Left ventricle myocardium superior (tissue), 1 donor: ENCODE results near the gene MFAP2. TPM values are rescaled to one million over a fixed set of nuclear protein-coding genes. Genes with fewer than 3 reads are reported as not detected.
"Not testable (repeated sequence)": the region's sequence is repeated elsewhere in the genome, so short reads cannot be mapped to it uniquely, and the experiment has no call there.

Experiments used
- ATAC-seq: fragments of 200-7000 bp; cut with Tn5 transposase; one replicate; pipeline ENCODE4 v1.9.1; 2020; ENCODE audit warnings: mild to moderate bottlenecking, moderate library complexity
- DNase-seq: peaks from one replicate; pipeline ENCODE4 v3.0.0-alpha.2; 2020
- intact Hi-C: fragments of 100-400 bp; cut with micrococcal nuclease; formaldehyde crosslinking; loops from one replicate; pipeline ENCODE4 v1.11.0; 2022
- total RNA-seq: library from RNA; stranded (reverse); fragmentation: NEBNext Ultra II Directional; extraction: Animal tissue kit (Norgen Biotek cat#: 25700); gene quantifications from one replicate; pipeline ENCODE4 v1.2.1, GENCODE V29; 2021
- donor health status: DM: no; HTN: yes; CAD: no; lungs with severe emphysema.

The MFAP2 gene
- total RNA-seq, 1 donor from 2014 or later = 4.2 TPM

DNA sequence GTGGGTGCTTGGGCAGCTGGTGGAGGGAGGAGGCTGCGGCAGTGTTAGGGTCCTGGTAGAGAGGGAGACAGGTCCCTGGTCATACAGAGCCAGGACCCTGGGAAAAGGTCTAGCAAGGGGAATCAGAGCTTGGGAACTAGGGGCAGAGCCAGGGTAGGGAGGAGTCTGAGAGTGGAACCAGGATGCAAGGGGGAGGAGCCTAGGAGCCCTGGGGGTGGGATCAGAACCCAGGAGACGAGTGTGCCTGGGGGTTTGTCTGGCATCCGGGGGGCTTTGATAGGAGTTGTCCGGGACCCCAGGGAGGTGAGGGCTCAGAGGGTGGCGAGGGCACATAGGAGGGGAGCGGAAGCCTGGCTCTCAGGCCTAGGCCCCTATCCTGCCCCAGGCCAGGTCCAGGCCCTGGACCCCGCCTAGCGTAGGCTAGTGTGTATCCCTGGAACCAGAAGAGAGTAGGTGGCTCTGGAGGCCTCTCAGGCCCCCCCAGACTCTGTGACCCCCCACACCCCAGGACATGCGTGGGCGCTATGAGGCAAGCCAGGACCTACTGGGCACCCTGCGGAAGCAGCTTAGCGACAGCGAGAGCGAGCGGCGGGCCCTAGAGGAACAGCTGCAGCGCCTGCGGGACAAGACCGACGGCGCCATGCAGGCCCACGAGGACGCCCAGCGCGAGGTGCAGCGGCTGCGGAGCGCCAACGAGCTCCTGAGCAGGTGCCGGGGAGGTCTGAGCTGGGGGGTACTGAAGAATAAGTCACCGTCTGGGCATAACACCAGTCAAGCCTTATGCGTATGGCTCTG, 40.8 kb downstream of the MFAP2 start:
- ATAC-seq, DNase-seq, intact Hi-C loops: not testable (repeated sequence)

DNA sequence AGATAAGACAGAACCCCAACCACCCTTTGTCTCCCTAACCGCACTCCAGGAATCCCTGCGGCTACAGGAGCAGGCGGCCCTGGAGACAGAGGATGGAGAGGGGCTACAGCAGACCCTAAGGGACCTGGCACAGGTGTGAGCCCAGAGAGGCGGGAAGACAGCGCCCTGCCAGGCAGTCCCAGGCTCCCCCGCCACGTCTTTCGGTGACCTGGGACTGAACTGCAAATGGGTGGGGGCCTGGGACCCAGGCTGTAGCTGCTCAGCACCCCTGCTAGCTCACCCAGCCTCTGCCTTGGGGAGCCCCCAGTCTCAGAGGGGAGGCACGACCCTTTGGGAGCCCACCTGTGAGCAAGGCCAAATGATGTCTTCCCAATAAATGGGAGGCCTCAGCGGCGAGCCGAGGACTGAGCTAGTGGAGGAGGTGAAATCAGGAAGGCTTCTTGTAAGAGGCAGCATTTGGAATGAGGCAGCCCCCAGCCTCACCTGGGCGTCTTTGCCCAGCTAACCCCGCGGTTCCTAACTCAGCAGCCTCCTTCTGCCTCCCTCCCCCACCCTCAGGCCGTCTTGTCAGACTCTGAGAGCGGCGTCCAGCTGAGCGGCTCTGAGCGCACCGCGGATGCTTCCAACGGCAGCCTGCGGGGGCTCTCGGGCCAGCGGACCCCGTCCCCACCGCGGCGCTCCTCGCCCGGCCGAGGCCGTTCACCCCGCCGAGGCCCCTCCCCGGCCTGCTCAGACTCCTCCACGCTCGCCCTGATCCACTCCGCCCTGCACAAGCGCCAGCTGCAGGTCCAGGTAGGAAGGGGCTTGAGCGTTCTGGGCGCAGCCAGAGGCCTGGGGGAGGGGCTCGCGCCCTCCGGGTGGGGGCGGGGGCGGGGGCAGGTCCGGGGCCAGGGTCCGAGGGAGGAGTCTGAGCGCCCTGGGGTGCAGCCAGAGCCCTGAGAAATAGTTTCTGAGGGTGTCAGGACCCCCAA, 41.8 kb downstream of the MFAP2 start:
- ATAC-seq = no peak
- intact Hi-C loops = no loop called here

DNA sequence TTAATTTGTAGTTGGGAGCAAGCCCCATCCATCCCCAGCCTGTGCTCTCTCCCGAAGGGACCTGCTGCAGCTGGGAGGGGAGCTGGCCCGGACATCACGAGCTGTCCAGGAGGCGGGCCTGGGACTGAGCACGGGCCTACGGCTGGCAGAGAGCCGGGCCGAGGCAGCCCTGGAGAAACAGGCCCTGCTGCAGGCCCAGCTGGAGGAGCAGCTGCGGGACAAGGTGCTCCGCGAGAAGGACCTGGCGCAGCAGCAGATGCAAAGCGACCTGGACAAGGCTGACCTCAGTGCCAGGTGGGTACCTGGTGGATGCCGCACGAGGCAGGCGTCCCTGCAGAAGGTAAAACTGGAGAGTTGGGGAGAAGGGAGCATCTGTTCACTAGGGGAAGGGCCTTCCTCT, 43.8 kb downstream of the MFAP2 start:
- peak; percentile 28 for ATAC-seq
- DNase-seq, intact Hi-C loops: not testable (repeated sequence)

More for the DNA sequence above, 41.8 kb downstream of the MFAP2 start:
- DNase-seq = no peak

DNA sequence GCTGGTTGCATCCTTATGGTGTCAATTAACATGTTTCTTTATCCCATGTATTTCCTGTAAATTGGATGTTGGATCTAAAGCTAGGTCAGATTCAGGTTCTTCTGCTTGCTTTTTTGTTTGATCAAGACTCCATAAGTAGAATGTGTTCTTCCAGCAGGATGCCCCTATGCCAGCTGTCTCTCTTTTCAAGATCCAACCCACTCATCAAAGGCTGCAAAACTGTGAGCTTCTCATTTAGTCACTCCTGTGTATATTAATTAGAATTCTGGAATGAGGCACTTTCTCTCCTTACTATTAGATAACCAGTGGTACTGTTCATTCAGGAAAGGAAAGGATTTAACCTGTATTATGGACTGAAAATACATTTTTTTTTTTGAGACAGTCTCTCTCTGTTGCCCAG, 46.5 kb downstream of the MFAP2 start:
- DNase-seq, intact Hi-C loops, ATAC-seq: not testable (repeated sequence)

DNA sequence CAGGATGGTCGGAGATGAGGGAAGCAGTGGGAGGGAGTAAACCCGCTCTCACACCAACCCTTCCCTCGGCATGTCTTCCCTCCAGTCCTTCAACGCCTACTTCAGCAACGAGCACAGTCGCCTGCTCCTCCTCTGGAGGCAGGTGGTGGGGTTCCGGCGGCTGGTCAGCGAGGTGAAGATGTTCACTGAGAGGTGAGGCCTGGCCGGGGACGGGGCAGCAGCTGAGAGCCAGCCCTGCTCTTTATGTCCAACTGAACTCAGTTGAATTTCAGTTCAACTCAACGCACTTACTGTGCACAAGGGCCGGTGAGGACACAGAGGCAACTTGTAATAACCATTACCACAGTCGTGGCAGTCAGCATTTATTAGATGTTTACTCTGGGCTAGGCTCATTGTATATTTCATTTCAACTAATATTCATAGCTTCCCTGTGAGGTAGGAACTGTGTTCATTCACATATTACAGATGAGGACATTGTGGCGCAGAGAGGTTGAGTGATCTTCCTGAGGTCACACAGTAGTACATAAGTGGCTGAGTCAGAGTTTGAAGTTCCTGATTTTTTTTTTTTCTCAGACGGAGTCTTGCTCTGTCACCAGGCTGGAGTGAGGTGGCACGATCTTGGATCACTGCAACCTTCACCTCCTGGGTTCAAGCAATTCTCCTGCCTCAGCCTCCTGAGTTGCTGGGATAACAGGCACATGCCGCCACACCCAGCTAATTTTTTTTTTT, 49.0 kb downstream of the MFAP2 start:
- DNase-seq = peak; percentile 4
- ATAC-seq, intact Hi-C loops: not testable (repeated sequence)

DNA sequence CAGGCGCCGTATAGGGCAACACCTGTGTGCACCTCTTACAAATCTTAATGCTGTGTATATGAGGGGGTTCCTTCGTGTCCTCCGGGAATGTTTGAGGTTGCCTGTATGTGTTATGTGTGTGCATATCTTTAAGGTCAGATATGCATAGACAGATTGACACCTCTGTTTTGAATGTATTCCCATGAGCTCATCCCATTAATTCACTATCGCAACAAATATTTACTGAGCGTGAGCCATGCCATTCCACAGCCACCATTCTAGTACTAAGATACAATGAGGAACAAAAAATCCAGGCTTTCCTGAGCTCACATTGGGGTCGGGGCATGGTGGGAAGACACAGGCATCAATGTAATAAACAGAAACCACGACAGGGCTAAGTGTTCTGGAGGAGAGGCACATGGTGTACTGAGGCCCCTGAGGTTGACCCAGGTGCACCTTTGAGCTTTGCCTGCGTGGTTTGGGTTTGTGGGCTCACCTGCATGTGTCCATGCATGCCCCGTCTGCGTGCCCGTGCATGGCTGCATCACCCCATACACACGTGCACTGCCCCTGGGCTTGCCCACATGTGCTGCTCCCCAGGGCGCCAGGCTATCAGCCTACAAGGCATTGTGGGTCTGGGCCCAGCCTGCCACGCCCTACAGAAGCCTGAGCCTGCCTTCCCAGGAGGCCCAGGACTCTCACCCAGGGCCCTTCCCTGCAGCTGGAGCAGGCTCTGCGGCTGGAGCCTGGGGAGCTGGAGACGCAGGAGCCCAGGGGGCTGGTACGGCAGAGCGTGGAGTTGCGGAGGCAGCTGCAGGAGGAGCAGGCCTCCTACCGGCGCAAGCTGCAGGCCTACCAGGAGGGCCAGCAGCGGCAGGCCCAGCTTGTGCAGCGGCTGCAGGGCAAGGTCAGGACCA, 51.0 kb downstream of the MFAP2 start:
- intact Hi-C loops, ATAC-seq: not testable (repeated sequence)
- DNase-seq = peak; percentile 17

DNA sequence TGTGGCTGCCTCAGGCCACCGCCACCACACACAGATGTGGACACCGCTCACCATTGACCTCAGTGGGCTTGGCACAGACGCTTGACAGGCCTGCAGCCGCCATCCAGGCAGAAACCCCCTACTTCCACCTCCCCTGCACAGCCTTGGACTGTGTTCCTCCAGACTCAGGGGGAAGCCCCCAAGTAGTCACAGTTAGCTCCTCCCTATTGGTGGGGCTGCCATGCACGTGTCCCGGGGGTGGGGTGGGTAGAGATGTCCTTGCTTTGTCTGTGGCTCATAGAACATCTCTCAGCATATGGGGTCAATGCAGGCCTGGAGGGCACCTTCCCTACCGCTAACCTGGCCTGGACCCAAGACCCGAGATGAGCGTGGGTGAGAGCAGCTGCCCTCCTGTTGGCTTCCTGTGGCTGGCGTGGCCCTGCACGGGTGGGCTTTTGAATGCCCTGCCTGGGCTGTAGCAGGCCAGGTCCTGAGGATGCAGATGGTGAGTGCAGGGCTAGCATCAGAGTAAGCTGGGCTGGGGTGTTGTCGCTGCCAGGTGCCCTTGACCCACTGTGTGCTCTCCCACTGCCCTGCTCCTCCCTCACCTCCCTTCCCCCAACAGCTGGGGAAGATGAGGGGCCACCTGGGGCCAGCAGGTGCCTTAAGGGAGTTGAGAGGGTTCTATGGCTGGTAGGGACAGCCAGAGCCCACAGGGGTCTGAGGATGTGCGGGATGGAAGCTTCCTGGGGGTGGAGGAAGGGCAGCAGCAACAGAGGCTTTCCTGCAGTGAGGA, 52.5 kb downstream of the MFAP2 start:
- ATAC-seq (no peak), DNase-seq (peak; percentile 15)
- intact Hi-C loops = no loop called here

DNA sequence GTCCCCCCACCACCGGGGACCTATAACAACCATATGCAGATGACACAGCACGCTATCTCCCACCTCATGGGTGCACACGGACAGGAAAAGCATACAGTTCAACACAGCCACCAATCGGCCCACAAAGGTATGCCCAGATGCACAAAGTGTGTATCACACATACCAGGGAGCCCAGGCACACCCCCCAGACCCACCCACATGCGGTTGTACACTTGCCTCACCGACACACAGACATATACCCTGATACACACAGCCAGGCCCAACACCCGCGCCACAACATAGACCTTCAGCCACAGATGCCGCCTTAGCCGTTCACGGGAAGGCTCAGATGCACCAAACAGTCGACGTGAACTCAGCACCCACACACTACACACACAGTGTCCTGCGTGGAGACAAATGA, 53.2 kb downstream of the MFAP2 start:
- ATAC-seq = no peak
- intact Hi-C loops = no loop called here
- DNase-seq = no peak

DNA sequence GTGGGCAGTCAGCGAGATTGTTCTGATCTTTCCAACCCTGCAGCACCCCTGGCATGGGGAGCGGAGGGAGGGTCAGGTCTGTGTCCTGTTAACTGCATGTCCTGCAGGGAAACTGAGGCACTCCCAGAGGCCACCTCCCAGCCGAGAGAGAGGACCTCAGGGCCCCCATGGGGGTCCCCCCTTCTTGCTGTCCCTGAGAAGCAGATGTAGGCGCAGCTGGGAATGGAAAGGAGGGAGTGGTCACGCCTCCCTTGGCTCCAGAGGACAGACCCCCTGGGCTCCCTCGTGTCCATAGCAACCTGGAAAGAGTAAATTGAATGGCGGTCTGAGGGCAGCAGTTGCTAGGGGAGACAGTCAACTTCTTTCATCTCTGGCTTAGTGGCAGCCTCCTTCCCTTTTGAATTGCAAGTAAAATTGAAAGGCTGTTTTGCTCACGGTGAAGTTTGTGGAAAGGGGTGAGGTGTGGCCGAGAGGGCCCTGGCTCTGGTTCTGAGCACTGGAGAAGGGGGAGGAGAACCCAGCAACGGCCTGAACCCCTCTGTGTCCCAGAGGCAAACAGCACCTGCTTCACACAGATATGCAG, 53.8 kb downstream of the MFAP2 start:
- DNase-seq (no peak), ATAC-seq (no peak)
- intact Hi-C loops = no loop called here

DNA sequence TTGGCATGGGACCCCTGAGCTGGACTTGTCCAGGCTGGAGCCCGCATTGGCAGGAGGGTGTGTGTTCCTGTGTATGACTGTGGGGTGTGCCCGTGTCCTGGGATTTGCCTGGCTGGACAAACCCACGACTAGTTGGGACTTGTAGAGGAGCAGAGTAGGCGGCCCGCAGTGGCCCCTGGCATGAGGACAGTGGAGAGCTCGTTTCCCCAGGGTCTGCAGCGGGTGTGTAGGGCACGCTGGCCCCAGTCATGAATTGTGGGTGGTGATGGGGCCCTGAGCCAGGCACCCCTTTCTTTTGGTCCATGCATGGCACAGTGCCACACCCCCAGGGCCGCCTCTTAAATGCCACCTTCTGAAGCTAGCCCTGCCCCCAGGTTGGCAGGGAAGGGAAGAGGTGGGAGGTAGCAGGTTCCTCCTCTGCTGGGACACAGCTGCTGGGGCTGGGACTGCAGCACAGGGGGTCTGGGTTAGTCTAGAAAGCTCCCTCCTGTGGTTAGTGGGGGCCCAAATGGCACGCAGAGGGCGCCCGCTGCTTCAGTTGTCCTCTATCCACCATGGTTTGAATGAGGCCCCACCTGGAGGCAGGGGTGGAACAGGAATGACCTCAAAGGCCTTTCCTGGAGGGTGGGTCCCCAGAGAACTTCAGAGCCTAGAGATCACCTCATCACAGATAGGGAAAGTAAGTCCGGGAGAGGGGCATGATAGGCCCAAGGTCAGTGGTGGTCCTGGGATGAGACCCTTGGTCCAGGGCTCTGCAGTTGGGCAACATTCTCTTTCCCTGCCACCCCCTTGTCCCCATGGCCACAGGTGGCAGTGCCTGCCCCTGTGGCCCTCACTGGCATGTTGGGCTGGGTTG, 54.6 kb downstream of the MFAP2 start:
- intact Hi-C loops = no loop called here
- DNase-seq (no peak), ATAC-seq (no peak)

DNA sequence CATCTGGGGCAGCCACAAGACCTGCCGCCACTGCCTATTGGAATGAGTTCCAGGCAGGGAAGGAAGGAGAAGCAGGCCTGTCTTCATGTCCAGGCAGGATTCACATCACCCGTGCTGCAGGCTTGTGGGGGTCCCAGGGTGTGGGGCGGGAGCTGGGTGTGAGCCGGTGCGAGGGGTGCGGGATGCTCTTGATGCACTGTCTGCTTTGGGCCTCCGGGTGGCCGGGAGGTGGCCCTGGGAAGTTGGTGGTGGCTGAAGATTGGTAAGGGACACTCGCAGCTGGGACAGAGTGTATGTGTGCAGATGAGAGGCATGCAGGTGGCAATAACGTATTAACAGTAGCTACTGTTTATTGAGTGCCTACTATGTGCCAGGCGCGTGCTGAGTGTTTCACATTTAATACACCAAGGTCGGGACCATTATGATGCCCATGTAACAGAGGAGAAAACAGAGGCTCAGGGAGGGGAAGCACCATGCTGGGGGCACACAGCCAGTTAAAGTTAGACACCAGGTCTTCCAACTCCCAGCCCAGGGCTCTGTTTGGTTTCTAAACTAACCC, 55.4 kb downstream of the MFAP2 start:
- no peak for DNase-seq
- intact Hi-C loops = no loop called here
- no peak for ATAC-seq

Other genes starting within 250 kb of the MFAP2 start
- 4,234 TPM for gene RNU1-4, start 240.1 kb downstream of the MFAP2 start, total RNA-seq
- 4,234 TPM for gene RNU1-2, start 84.6 kb downstream of the MFAP2 start, total RNA-seq
- gene CROCC, start 58.7 kb downstream of the MFAP2 start, total RNA-seq = 7.9 TPM
- gene ATP13A2, start 31.3 kb upstream of the MFAP2 start, total RNA-seq = 17.8 TPM
- 438 TPM for gene SDHB, start 73.4 kb upstream of the MFAP2 start, total RNA-seq
- gene PADI2, start 138.8 kb upstream of the MFAP2 start, total RNA-seq = 1.1 TPM
- not detected for gene PADI1, start 224.5 kb upstream of the MFAP2 start, total RNA-seq